Measurements from ENCODE around the gene IRAK1BP1.
"Not testable (repeated sequence)": the region's sequence is repeated elsewhere in the genome, so short reads cannot be mapped to it uniquely, and the experiment has no call there.

IRAK1BP1 gene

GRCh38 chr6:78867370-78868040, at the start of gene IRAK1BP1:
Gene IRAK1BP1 (plus strand): TSS chr6:78867551. CDS start chr6:78867577, 26 bp downstream.
- DNase-seq (ENCODE audit: low spot score): peak; percentile 89

- no peak for DNase-seq (ENCODE audit: low spot score)
These were observed 43.3 kb upstream of the IRAK1BP1 start for GRCh38 chr6:78824045-78824444.

- no peak for DNase-seq (ENCODE audit: low spot score)
These were observed 37.9 kb upstream of the IRAK1BP1 start for GRCh38 chr6:78829407-78829806.

GRCh38 chr6:78830805-78831204, 36.5 kb upstream of the IRAK1BP1 start:
- DNase-seq (ENCODE audit: low spot score): no peak

- DNase-seq (ENCODE audit: low spot score): no peak
These were observed 35.9 kb upstream of the IRAK1BP1 start for GRCh38 chr6:78831492-78831891.

- no peak for DNase-seq (ENCODE audit: low spot score)
These were observed 35.1 kb upstream of the IRAK1BP1 start for GRCh38 chr6:78832091-78832808.

GRCh38 chr6:78835817-78836216, 31.5 kb upstream of the IRAK1BP1 start:
- no peak for DNase-seq (ENCODE audit: low spot score)

- no peak for DNase-seq (ENCODE audit: low spot score)
These were observed 30.8 kb upstream of the IRAK1BP1 start for GRCh38 chr6:78836598-78836997.

GRCh38 chr6:78841111-78841510, 26.2 kb upstream of the IRAK1BP1 start:
- DNase-seq (ENCODE audit: low spot score): no peak

- no peak for DNase-seq (ENCODE audit: low spot score)
These were observed 24.4 kb upstream of the IRAK1BP1 start for GRCh38 chr6:78842953-78843352.

- DNase-seq (ENCODE audit: low spot score): no peak
These were observed 22.5 kb upstream of the IRAK1BP1 start for GRCh38 chr6:78844899-78845298.

- no peak for DNase-seq (ENCODE audit: low spot score)
These were observed 21.8 kb upstream of the IRAK1BP1 start for GRCh38 chr6:78845567-78845966.

- no peak for DNase-seq (ENCODE audit: low spot score)
These were observed 16.7 kb upstream of the IRAK1BP1 start for GRCh38 chr6:78850621-78851020.

GRCh38 chr6:78851156-78851555, 16.2 kb upstream of the IRAK1BP1 start:
- DNase-seq (ENCODE audit: low spot score): no peak

- no peak for DNase-seq (ENCODE audit: low spot score)
These were observed 12.8 kb upstream of the IRAK1BP1 start for GRCh38 chr6:78854546-78854945.

GRCh38 chr6:78858339-78858938, 8.9 kb upstream of the IRAK1BP1 start:
- DNase-seq (ENCODE audit: low spot score): not testable (repeated sequence)

- no peak for DNase-seq (ENCODE audit: low spot score)
These were observed 5.8 kb upstream of the IRAK1BP1 start for GRCh38 chr6:78861509-78861908.

- DNase-seq (ENCODE audit: low spot score): no peak
These were observed 3.8 kb upstream of the IRAK1BP1 start for GRCh38 chr6:78863576-78863975.

GRCh38 chr6:78864957-78865356, 2.4 kb upstream of the IRAK1BP1 start:
- no peak for DNase-seq (ENCODE audit: low spot score)

GRCh38 chr6:78867020-78867369, 356 bp upstream of the IRAK1BP1 start:
- no peak for DNase-seq (ENCODE audit: low spot score)

GRCh38 chr6:78868116-78868515, 765 bp downstream of the IRAK1BP1 start:
- DNase-seq (ENCODE audit: low spot score): no peak

GRCh38 chr6:78875505-78875904, 8.2 kb downstream of the IRAK1BP1 start:
- DNase-seq (ENCODE audit: low spot score): no peak

GRCh38 chr6:78883651-78884050, 16.3 kb downstream of the IRAK1BP1 start:
- no peak for DNase-seq (ENCODE audit: low spot score)
